HG03378 (cell line): ENCODE data around the gene CDH5.
"Not testable (repeated sequence)": the region's sequence is repeated elsewhere in the genome, so short reads cannot be mapped to it uniquely, and the experiment has no call there.

ENCODE experiments used
- ATAC-seq: cut with Tn5 transposase; IDR thresholded peaks from one replicate; pipeline ENCODE4 v1.9.1; 2021; ENCODE audit warnings: mild to moderate bottlenecking, moderate library complexity; ENCODE audit not compliant: unreplicated experiment

Gene CDH5

DNA sequence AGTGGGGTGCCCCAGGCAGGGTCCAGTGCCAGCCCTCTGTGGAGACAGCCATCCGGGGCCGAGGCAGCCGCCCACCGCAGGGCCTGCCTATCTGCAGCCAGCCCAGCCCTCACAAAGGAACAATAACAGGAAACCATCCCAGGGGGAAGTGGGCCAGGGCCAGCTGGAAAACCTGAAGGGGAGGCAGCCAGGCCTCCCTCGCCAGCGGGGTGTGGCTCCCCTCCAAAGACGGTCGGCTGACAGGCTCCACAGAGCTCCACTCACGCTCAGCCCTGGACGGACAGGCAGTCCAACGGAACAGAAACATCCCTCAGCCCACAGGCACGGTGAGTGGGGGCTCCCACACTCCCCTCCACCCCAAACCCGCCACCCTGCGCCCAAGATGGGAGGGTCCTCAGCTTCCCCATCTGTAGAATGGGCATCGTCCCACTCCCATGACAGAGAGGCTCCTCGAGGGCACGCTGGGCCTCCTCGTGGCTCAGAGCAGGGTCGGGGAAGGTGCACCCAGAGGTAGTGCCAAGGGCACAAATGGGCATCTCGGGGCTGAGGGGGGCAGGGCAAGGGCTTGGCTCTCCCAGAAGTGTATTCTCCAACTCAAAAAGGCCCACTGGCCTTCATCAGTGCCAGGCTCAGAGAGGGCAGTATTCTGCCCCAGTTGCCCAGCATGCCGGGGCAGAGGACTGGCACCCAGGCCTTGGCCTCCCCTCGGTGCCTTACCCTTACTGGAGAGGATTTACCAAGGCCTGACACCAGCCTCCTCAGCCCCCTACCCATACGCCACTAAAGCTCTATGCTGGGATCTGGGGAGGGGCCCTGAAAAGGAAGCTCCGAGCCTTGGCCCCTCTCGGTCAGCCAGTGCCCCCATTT is at the start of gene CDH5:
CDH5 (plus strand) TSS at position 259 of the 867 bp plus-strand sequence. CDS start 12,647 bp downstream, outside the sequence.
- ATAC-seq = no peak

GRCh38 chr16:66318505-66318904 is 48.0 kb upstream of the CDH5 start:
- ATAC-seq = no peak

DNA sequence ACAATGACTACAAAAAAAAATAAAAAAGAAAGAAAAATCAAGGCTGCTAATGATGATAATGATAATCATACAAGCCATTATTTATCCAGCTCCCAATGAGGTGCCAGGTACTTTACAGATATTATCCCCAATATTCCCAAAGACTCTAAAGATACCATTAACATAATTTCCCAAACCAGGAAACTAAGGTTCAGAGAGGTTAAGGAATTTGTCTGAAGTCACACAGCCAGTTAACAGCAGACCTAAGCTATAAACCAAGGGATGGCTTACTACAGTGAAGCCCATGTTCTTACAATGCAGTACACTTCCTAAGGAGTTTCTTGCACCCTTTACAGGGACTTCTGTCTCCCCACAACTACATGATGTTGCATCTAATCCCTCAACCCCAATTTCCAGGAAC is 45.7 kb upstream of the CDH5 start:
- no peak for ATAC-seq

GRCh38 chr16:66322174-66322573 is 44.3 kb upstream of the CDH5 start:
- peak; percentile 81 for ATAC-seq

DNA sequence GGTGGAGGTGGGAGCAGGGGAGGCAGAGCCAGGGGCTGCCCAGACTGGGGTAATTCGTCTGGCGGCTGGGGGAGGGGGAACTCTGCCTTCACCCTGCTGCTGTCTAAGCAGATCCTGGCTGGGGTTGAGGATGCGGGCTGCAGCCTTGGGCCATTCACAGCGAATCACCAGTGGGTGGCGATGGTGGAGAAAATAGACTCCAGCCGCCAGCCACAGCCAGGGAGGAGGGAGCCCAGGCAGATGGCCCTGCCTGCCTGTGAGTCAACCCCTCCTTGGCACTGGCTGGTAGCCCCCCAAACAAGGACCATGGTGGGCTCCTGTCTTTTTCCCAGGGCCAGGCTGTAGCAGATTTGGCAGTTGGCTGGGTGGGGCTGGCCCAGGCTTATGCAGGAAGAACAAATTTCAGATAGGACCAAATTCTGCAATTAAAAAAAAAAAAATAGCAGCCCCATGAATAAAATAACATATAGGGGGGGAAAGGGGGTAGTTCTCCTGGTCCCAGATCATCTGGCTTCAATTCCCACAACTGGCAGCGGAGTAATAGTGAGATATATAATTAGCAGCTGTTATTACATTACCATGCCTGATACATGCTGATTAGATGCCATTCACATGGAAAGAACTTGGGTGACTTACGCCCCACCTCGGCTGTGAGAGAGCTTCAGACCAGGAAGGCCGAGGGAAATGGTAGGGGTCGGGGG is 41.5 kb upstream of the CDH5 start:
- no peak for ATAC-seq

DNA sequence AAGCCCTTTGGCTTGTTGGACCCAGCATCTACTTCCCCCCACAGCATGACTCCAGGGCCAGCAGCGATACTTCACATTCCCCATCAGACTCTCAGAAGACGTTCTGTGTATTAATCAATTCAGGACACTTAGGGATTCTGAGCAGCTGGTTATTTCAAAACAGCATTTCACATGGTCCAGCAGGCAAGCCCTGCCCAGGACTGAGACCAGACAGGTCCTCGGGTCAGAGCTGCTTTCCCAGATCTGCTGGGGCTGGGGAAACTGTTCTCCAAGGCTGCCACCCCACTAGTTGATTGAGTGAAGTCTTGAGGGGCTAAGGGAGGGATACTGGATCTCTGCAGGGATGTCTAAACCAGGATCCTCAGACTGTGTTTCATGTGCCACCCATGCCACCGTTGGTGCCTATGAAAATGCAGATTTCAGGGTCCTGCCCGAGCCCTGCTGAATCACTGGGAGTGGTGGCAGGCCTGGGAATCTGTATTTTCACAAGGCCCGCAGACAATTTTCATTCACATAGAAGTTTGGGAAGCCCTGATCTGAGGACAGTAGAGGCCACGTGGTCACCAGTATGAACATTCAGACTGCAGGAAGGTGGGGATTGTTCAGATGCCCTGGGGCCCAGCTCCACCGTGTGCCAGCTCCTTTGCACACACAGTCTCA is 40.6 kb upstream of the CDH5 start:
- ATAC-seq = no peak

- ATAC-seq = no peak
Observed at GRCh38 chr16:66326991-66327513, 39.4 kb upstream of the CDH5 start.

DNA sequence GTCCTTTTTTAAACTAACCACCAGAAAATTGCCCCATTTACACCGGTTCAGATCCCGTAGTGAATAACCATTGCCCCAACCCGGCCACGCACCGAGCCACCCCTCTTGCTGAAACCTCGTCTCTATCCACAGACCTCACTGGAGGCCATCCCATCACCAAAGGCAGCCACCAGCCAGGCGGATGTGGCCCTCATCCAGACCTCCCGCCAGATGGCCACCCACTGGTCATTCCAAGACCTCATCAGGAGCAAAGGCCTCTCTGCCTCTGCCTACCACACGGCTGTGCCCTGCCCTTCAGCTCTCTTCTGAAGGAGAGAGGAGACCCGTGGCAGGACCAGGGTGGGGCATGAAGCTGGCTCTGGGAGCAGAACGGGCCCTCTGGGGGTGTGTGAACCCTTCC is 38.2 kb upstream of the CDH5 start:
- ATAC-seq = no peak

DNA sequence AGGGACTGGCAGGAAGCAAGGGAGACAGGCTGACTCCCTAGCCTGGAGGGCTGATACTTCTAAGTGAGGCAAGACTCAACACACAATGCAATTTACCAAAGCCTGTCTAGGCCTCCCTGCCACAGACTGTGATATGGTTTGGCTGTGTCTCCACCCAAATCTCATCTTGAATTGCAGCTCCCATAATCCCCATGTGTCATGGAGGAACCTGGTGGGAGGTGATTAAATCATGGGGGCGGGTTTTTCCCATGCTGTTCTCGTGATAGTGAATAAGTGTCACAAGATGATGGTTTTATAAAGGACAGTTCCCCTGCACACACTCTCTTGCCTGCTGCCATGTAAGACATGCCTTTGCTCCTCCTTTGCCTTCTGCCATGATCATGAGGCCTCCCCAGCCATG is 35.0 kb upstream of the CDH5 start:
- ATAC-seq = not testable (repeated sequence)

DNA sequence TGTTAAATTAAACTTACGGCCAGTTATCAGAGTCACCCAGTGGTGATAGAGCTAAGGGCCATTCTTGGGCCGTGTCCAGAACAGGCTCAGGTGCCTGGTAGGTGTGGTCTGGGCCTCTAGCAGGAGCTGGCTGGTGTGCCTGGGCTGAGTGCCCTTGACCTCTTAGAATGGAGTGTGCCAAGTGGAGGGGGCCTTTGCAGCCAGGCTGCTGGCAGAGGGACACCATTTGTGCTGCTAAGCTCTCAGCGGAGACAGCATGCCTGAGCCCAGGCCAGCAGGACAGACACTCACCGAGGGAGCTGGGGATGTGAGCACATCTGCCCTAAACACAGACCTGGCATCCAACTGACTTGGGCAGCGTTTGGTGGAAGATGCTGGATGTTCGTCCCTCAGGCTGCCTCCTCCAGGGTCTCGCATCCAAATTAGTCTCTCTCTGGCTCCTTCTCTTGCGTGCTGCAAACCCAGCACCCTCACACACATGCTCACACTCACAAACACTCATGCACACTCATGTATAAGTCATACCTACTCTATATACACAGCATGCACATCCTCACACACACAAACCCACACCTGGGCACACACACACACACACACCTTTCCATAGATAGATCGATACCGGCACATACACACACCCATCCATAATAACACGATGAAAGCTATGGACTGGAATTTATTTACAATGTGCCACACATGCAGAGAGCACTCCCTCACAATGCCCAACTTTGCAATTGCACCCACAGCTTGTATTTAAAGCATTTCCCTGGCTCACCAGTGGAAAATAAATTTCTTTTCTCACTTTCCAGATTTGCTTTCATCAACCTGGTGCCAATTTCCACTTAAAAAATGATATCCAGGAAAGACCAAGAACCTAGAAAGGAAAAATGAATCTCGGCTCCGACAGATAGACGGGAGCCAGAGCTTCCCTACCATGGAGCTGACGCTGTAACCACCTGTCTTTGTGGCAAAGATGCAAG is 33.6 kb upstream of the CDH5 start:
- ATAC-seq = no peak

DNA sequence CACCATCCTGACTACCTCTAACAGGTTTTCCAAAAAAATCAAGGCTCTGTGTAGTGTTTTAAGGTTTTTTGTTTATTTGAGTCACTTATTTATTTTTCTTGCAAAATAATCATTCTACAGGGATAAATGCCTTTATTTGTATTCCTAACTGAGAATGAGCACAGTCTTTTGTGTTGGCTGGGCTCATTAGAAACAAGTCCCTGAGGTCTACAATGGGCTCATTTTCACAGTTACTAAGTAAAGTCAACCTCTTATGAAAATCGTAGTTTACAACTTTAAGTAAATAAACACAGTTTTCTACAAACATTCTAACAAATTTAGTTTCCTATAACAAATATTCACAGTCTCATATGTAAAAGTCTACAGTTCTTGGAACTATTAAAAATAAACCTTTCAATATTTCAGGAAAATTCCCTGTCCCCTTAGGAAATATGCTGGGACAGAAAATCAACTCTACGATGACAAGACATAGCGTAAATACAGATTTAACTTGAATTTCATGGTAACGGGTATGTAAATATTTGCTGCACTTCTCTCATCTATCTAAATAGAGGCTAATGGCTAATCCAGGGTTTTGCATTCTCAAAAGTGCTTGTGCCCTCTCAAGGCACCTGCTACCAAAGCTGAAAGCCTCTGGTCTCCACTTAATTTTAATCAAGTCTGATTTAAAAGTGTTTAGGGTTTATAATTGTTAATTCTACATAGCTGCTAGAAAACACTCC is 31.5 kb upstream of the CDH5 start:
- ATAC-seq = no peak

DNA sequence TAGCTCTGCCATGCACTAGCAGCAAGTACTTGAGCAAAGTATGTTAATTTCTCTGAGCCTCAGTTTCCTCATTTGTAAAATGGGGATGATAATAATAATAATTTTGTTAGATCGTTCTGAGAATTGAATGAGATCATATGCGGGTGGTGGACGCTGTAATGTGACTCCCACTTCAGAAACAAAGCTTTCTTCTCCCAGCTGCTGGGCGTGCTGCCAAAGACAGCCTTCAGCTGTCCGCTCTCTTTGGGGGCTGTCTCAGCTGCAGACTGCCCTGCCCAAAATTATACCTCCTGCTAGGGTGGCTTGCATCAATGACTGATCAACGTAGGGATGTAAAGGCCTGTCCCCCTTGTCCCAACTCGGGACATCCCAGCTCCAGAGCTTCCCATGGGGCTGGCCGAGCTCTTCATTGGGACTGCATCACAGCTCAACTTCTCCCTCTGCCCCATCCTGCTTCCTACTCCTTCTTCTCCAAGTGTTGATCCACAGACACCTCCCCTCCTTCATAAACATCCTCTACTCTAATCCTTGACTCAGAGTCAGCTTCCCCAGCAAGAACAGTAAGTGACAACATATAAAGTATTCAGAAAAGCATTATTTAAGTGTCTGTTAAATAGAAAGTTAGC is 30.7 kb upstream of the CDH5 start:
- ATAC-seq = no peak

- no peak for ATAC-seq
Observed at GRCh38 chr16:66337463-66338188, 28.9 kb upstream of the CDH5 start.

- no peak for ATAC-seq
Observed at GRCh38 chr16:66342294-66342900, 24.1 kb upstream of the CDH5 start.

GRCh38 chr16:66344533-66345145 is 21.9 kb upstream of the CDH5 start:
- no peak for ATAC-seq

DNA sequence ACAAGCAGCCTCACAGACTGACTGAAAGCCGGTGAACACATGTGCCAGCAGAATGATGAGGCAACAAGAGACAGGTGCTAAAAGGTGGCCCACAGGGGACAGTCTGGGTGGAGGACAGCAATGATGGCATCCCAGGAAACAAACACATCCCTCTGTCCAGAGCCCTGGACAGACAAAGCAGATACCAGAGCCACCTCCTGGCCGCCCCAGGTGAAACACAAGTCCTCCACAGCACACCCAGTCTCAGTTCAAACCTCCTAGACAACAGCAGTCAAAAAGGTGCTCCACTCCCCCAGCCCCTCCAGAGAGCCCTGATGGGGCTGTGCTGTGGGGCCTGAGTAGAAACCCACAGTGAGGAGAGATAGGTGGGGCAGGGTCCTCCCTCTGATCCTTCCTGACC is 20.3 kb upstream of the CDH5 start:
- ATAC-seq = no peak

DNA sequence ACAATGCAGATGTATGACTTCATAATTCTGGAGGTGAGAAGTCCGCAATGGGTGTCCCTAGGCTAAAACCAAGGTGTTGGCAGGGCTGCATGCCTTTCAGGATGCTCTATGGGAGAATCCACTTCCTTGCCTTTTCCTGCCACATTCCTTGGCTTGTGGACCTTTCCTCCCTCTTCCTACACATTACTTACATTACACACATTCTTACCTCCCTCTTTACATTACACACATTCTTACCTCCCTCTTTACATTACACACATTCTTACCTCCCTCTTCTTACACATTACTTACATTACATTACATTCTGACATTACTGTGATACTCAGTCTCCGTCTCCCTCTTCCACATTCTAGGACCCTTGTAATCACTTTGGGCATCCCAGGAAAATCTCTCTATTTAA is 14.2 kb upstream of the CDH5 start:
- ATAC-seq = no peak

DNA sequence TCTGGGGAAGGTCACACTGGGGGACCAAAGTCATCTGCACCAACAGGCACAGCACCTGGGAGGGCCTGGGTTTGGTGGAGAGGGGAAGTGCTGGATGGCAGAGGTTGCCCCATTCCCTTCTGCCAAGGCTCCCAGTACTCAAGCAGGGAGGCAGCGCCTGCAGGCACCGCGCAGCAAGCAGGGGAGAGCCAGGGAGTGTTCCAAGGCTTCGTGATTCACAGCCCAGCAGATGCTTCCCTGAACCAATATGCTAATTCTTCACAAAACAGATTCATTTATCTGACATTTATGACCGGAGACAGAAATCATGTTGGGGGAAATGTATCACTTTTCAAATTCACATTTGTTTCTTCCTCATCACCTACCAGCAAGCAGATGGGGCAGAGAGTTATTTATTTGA is 13.4 kb upstream of the CDH5 start:
- no peak for ATAC-seq
